GM19452 (cell line): ENCODE results near the gene INHBC.
"Not testable (repeated sequence)": the region's sequence is repeated elsewhere in the genome, so short reads cannot be mapped to it uniquely, and the experiment has no call there.

Source experiments
- ATAC-seq: cut with Tn5 transposase; IDR thresholded peaks from one replicate; pipeline ENCODE4 v1.9.1; 2021; ENCODE audit not compliant: unreplicated experiment

Gene INHBC

GRCh38 chr12:57434517-57435223, at the start of gene INHBC:
TSS of gene INHBC (plus strand) at chr12:57434784. CDS start at chr12:57434887, 103 bp downstream.
- ATAC-seq, result no peak

GRCh38 chr12:57385586-57385985, 49.0 kb upstream of the INHBC start:
- no peak for ATAC-seq

- no peak for ATAC-seq
These were observed 48.3 kb upstream of the INHBC start for GRCh38 chr12:57386187-57386720.

- ATAC-seq, result no peak
These were observed 46.2 kb upstream of the INHBC start for GRCh38 chr12:57388425-57388824.

GRCh38 chr12:57389033-57389432, 45.6 kb upstream of the INHBC start:
- ATAC-seq, result no peak

- no peak for ATAC-seq
These were observed 44.4 kb upstream of the INHBC start for GRCh38 chr12:57390174-57390573.

GRCh38 chr12:57395121-57395520, 39.5 kb upstream of the INHBC start:
- no peak for ATAC-seq

- no peak for ATAC-seq
These were observed 37.1 kb upstream of the INHBC start for GRCh38 chr12:57397441-57397840.

- ATAC-seq, result not testable (repeated sequence)
These were observed 34.7 kb upstream of the INHBC start for GRCh38 chr12:57399718-57400463.

GRCh38 chr12:57401165-57401564, 33.4 kb upstream of the INHBC start:
- no peak for ATAC-seq

GRCh38 chr12:57402156-57402555, 32.4 kb upstream of the INHBC start:
- ATAC-seq, result not testable (repeated sequence)

- no peak for ATAC-seq
These were observed 29.5 kb upstream of the INHBC start for GRCh38 chr12:57404966-57405640.

GRCh38 chr12:57410534-57410933, 24.1 kb upstream of the INHBC start:
- ATAC-seq, result no peak

- not testable (repeated sequence) for ATAC-seq
These were observed 20.4 kb upstream of the INHBC start for GRCh38 chr12:57414160-57414559.

- ATAC-seq, result no peak
These were observed 19.5 kb upstream of the INHBC start for GRCh38 chr12:57415088-57415487.

- no peak for ATAC-seq
These were observed 18.3 kb upstream of the INHBC start for GRCh38 chr12:57416039-57416996.

- no peak for ATAC-seq
These were observed 16.3 kb upstream of the INHBC start for GRCh38 chr12:57418255-57418654.

GRCh38 chr12:57419495-57419894, 15.1 kb upstream of the INHBC start:
- no peak for ATAC-seq

GRCh38 chr12:57420482-57420881, 14.1 kb upstream of the INHBC start:
- no peak for ATAC-seq

- not testable (repeated sequence) for ATAC-seq
These were observed 7.6 kb upstream of the INHBC start for GRCh38 chr12:57426948-57427347.
